HepG2 (cell line): ENCODE measurements around the gene SLC16A5. TPM values are rescaled to one million over a fixed set of nuclear protein-coding genes. Genes with fewer than 3 reads are reported as not detected.

Source experiments
- ATF7 ChIP-seq, 2 experiments: fragments of 450-650 bp in 1 of 2; sonication (generic) in 1 of 2; formaldehyde crosslinking in 1 of 2; IDR thresholded peaks; 2 replicates each; pipeline versions ENCODE4 v1.4.0 to v1.6.1; 2016 to 2020; ENCODE audit warnings: antibody characterized with exemption in 1 of 2, mild to moderate bottlenecking in 1 of 2, missing genetic modification reagents in 1 of 2
- CAMTA2 ChIP-seq: sonication (generic); formaldehyde crosslinking; IDR thresholded peaks from 2 replicates; pipeline ENCODE4 v1.4.0; 2020; ENCODE audit warnings: mild to moderate bottlenecking, missing genetic modification reagents, borderline replicate concordance
- CCAR2 ChIP-seq: fragments of 200-400 bp; formaldehyde crosslinking; optimal IDR thresholded peaks from 2 replicates; pipeline ENCODE3; 2018; ENCODE audit warnings: low read depth, mild to moderate bottlenecking, low read length, moderate library complexity
- CSRNP2 ChIP-seq: sonication (generic); formaldehyde crosslinking; conservative IDR thresholded peaks from 2 replicates; pipeline ENCODE4 v1.8.0; 2022; ENCODE audit warnings: low read depth, missing genetic modification reagents
- EP300 ChIP-seq, 3 experiments: sonication (generic) in 1 of 3; formaldehyde crosslinking in 1 of 3; IDR thresholded peaks; 2 replicates each; pipeline versions ENCODE4 v1.5.1 to v1.6.1; 2011 to 2020; ENCODE audit warnings: low read depth in 2 of 3, low read length in 2 of 3, borderline replicate concordance in 1 of 3, improper control_type of control experiment in 1 of 3, mild to moderate bottlenecking in 1 of 3, missing genetic modification reagents in 1 of 3, moderate library complexity in 1 of 3
- HCFC1 ChIP-seq: fragments of 150-350 bp; IDR thresholded peaks from 2 replicates; pipeline ENCODE4 v1.6.1; 2014; ENCODE audit warnings: low read depth, low read length
- MAF1 ChIP-seq: sonication (generic); formaldehyde crosslinking; IDR thresholded peaks from 2 replicates; pipeline ENCODE4 v1.5.0; 2020; ENCODE audit warnings: missing genetic modification reagents, borderline replicate concordance
- NFKB2 ChIP-seq: sonication (generic); formaldehyde crosslinking; IDR thresholded peaks from 2 replicates; pipeline ENCODE4 v1.4.0; 2020; ENCODE audit warnings: missing genetic modification reagents, borderline replicate concordance
- NKX3-1 ChIP-seq: sonication (generic); formaldehyde crosslinking; IDR thresholded peaks from 2 replicates; pipeline ENCODE4 v1.5.0; 2020; ENCODE audit warnings: missing genetic modification reagents
- NR2F2 ChIP-seq: IDR thresholded peaks from 2 replicates; pipeline ENCODE4 v1.6.1; 2012; ENCODE audit warnings: low read depth, inconsistent platforms, borderline replicate concordance
- PHF21A ChIP-seq: sonication (generic); formaldehyde crosslinking; IDR thresholded peaks from 2 replicates; pipeline ENCODE4 v1.5.0; 2020; ENCODE audit warnings: mild to moderate bottlenecking, missing genetic modification reagents
- RXRB ChIP-seq: IDR thresholded peaks from 2 replicates; pipeline ENCODE4 v1.6.1; 2016; ENCODE audit warnings: borderline replicate concordance, missing genetic modification reagents, missing compliant biosample characterization
- SIN3A ChIP-seq: IDR thresholded peaks from 2 replicates; pipeline ENCODE4 v1.6.1; 2011; ENCODE audit warnings: low read depth, mild to moderate bottlenecking, control low read depth, low read length, borderline replicate concordance
- SMYD3 ChIP-seq: sonication (generic); formaldehyde crosslinking; IDR thresholded peaks from 2 replicates; pipeline ENCODE4 v1.8.1; 2023; ENCODE audit warnings: mild to moderate bottlenecking, missing genetic modification reagents
- SRSF4 ChIP-seq: fragments of 200-400 bp; formaldehyde crosslinking; IDR thresholded peaks from one replicate; pipeline ENCODE4 v1.6.1; 2018; ENCODE audit warnings: mild to moderate bottlenecking, low read depth, low read length, moderate library complexity; ENCODE audit not compliant: poor library complexity, severe bottlenecking
- ZBTB8A ChIP-seq: sonication (generic); formaldehyde crosslinking; IDR thresholded peaks from 2 replicates; pipeline ENCODE4 v1.4.0; 2020; ENCODE audit warnings: mild to moderate bottlenecking, low read depth, missing genetic modification reagents, borderline replicate concordance
- ZNF556 ChIP-seq: sonication (generic); formaldehyde crosslinking; IDR thresholded peaks from 2 replicates; pipeline ENCODE4 v1.4.0; 2020; ENCODE audit warnings: mild to moderate bottlenecking, missing genetic modification reagents, borderline replicate concordance
- ZNF691 ChIP-seq: sonication (generic); formaldehyde crosslinking; IDR thresholded peaks from 2 replicates; pipeline ENCODE4 v1.4.0; 2020; ENCODE audit warnings: missing genetic modification reagents, low read depth, mild to moderate bottlenecking, borderline replicate concordance
- ZNF772 ChIP-seq: sonication (generic); formaldehyde crosslinking; IDR thresholded peaks from 2 replicates; pipeline ENCODE4 v1.5.0; 2020; ENCODE audit warnings: mild to moderate bottlenecking, missing genetic modification reagents
- ZSCAN20 ChIP-seq: sonication (generic); formaldehyde crosslinking; IDR thresholded peaks from 2 replicates; pipeline ENCODE4 v1.4.0; 2020; ENCODE audit warnings: missing genetic modification reagents, mild to moderate bottlenecking, borderline replicate concordance
- ZSCAN22 ChIP-seq: sonication (generic); formaldehyde crosslinking; IDR thresholded peaks from 2 replicates; pipeline ENCODE4 v1.4.0; 2020; ENCODE audit warnings: mild to moderate bottlenecking, missing genetic modification reagents
- polyA plus RNA-seq, 8 experiments: library from polyadenylated mRNA; depleted of rRNA in 3 of 8; stranded (reverse) in 7 of 8; unstranded in 1 of 8; fragments of >200 nt; fragmentation: Illumina TruSeq in 4 of 8; extraction: Trizol in 4 of 8; gene quantifications; 2 replicates each; pipeline versions ENCODE4 v1.2.1 to v1.2.3, GENCODE V29; 2011 to 2016; ENCODE audit warnings: low read depth in 4 of 8, missing spikeins in 1 of 8, mixed read lengths in 1 of 8; ENCODE audit not compliant: insufficient read depth in 1 of 8
- total RNA-seq, 5 experiments: library from RNA; depleted of rRNA; stranded (reverse); fragments of >200 nt; fragmentation: Illumina TruSeq; extraction: Trizol; gene quantifications; 2 replicates each; pipeline ENCODE4 v1.2.3, GENCODE V29; 2016; ENCODE audit warnings: low read depth in 1 of 5
- TF ChIP-seq, protein P1 (sequence below): sonication (generic); formaldehyde crosslinking; IDR thresholded peaks from 2 replicates; pipeline ENCODE4 v1.5.0; 2020; ENCODE audit warnings: mild to moderate bottlenecking, missing genetic modification reagents
- TF ChIP-seq, protein P2 (sequence below): sonication (generic); formaldehyde crosslinking; IDR thresholded peaks from 2 replicates; pipeline ENCODE4 v1.5.0; 2020; ENCODE audit warnings: missing genetic modification reagents, mild to moderate bottlenecking, borderline replicate concordance

SLC16A5 gene
- total and polyA plus RNA-seq, 2 of the 13 experiments (the other 11 are each of a cell fraction or from before 2014, with no cell fraction given), result 0.69 to 5.6 TPM

DNA sequence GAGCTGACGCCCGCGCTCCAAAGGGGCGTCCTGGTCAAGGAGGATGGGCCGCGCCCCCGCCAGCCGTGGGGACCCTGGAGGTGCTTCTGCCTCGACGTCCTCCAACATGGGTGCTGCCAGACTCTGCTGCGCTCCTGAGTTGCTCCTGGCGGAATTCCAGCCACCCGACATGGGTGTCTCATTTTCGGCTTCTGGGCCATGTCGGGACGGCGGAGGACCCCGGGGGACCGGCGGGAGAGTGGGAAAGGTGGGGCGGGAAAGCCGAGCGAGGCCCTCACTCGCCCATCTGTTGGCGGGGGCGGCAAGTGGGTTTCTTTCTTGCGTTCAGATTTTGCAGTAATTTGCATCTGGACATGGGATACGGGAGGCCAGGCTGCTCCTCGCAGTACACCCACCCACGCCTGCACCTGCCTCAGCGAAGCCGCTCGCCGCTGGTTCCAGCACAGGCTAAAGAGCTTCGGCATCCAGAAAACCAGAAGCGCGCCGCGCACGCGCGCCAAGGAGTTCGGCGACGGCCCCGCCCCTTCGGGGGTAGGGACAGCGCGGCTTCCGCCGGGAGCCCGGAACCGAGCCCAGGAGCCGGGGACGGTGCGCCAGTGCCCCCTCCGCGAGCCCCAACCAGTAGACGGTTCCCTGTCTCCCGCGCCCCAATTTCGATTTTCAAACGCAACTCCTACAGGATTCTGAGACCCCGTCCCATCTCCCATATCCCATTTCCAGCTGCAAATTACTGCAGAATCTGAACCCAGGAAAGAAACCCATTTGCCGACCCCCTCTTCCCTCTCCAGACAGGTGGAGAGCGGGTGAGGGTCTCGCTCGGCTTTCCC lies 21.9 kb downstream of the SLC16A5 start, which contains the start of gene ARMC7 (continued):
- peak; percentile 57; the same call in 1 of the 2 replicates for TF ChIP-seq NFKB2 (CRISPR knock-in tag)
- TF ChIP-seq PHF21A (CRISPR knock-in tag), result peak; percentile 72
- no peak for TF ChIP-seq ZSCAN22 (CRISPR knock-in tag)
- TF ChIP-seq ATF7 (IDR thresholded peaks at IDR 0.05), result no peak
- no peak; the same call in 1 of the 2 replicates for TF ChIP-seq ATF7 (CRISPR knock-in tag; IDR thresholded peaks at IDR 0.05)
- no peak for TF ChIP-seq ZSCAN20 (CRISPR knock-in tag)
- TF ChIP-seq RXRB (CRISPR knock-in tag), result peak; percentile 35; the same call in 1 of the 2 replicates
- peak; percentile 48; the same call in 1 of the 2 replicates for TF ChIP-seq NKX3-1 (CRISPR knock-in tag)
- TF ChIP-seq EP300 (IDR thresholded peaks at IDR 0.05; ENCODE audit: low read depth in 2 of 2, low read length in 2 of 2), result no peak
- TF ChIP-seq EP300 (CRISPR knock-in tag; IDR thresholded peaks at IDR 0.05; ENCODE audit: borderline replicate concordance), result 0 out of 2 replicates have a peak, but pooled peaks have one; percentile 30
- TF ChIP-seq ZNF772 (CRISPR knock-in tag), result peak; percentile 80
- TF ChIP-seq SIN3A, result peak; percentile 42; the same call in 1 of the 2 replicates
- TF ChIP-seq CSRNP2 (CRISPR knock-in tag), result no peak
- no peak; the same call in 1 of the 2 replicates for TF ChIP-seq MAF1 (CRISPR knock-in tag)
- TF ChIP-seq, protein P1, sequence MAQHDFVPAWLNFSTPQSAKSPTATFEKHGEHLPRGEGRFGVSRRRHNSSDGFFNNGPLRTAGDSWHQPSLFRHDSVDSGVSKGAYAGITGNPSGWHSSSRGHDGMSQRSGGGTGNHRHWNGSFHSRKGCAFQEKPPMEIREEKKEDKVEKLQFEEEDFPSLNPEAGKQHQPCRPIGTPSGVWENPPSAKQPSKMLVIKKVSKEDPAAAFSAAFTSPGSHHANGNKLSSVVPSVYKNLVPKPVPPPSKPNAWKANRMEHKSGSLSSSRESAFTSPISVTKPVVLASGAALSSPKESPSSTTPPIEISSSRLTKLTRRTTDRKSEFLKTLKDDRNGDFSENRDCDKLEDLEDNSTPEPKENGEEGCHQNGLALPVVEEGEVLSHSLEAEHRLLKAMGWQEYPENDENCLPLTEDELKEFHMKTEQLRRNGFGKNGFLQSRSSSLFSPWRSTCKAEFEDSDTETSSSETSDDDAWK (CRISPR knock-in tag), result no peak
- no peak for TF ChIP-seq CCAR2
- TF ChIP-seq SRSF4, result no peak
- no peak for TF ChIP-seq ZBTB8A
- TF ChIP-seq CAMTA2 (CRISPR knock-in tag), result no peak
- no peak for TF ChIP-seq NR2F2
- no peak for TF ChIP-seq SMYD3 (CRISPR knock-in tag)
- TF ChIP-seq, protein P2, sequence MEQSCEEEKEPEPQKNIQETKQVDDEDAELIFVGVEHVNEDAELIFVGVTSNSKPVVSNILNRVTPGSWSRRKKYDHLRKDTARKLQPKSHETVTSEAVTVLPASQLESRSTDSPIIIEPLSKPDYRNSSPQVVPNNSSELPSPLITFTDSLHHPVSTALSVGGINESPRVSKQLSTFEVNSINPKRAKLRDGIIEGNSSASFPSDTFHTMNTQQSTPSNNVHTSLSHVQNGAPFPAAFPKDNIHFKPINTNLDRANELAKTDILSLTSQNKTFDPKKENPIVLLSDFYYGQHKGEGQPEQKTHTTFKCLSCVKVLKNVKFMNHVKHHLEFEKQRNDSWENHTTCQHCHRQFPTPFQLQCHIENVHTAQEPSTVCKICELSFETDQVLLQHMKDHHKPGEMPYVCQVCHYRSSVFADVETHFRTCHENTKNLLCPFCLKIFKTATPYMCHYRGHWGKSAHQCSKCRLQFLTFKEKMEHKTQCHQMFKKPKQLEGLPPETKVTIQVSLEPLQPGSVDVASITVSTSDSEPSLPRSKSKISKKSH (CRISPR knock-in tag), result no peak
- TF ChIP-seq HCFC1, result no peak
- no peak for TF ChIP-seq ZNF556 (CRISPR knock-in tag)
- TF ChIP-seq ZNF691, result no peak
